NCI-H1048 (cell line): ENCODE measurements around the gene PNKP.

Experiments
- DNase-seq: peaks from one replicate; lab custom pipeline; 2025; lab: John Stamatoyannopoulos, UW

The PNKP gene

DNA sequence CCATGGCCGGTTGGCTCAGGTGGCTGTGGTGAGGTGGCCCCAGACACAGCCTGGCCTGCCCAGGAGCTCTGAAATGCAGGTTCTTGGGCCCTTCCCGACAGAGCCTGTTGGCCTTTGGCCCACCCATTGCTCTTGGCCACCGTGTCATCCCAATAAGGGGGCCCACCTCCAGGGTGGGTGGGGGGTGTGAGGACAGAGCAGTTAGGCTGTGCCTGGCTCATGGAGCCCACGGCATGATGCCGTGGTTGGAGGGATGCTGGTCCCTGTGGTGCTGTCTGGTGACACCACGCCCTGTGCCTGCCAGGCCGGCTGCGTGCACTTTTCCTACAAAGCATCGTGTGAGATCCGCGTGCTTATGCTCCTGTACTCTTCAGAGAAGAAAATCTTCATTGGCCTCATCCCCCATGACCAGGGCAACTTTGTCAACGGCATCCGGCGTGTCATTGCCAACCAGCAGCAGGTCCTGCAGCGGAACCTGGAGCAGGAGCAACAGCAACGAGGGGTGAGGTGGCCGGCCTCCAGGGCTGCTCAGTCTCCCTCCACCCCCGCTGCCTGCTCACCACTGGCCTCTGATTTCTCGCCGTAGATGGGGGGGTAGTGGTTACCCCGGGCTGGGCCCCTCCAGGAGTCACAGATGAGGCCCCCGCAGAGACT lies 7.6 kb downstream of the PNKP start:
- no peak for DNase-seq

DNA sequence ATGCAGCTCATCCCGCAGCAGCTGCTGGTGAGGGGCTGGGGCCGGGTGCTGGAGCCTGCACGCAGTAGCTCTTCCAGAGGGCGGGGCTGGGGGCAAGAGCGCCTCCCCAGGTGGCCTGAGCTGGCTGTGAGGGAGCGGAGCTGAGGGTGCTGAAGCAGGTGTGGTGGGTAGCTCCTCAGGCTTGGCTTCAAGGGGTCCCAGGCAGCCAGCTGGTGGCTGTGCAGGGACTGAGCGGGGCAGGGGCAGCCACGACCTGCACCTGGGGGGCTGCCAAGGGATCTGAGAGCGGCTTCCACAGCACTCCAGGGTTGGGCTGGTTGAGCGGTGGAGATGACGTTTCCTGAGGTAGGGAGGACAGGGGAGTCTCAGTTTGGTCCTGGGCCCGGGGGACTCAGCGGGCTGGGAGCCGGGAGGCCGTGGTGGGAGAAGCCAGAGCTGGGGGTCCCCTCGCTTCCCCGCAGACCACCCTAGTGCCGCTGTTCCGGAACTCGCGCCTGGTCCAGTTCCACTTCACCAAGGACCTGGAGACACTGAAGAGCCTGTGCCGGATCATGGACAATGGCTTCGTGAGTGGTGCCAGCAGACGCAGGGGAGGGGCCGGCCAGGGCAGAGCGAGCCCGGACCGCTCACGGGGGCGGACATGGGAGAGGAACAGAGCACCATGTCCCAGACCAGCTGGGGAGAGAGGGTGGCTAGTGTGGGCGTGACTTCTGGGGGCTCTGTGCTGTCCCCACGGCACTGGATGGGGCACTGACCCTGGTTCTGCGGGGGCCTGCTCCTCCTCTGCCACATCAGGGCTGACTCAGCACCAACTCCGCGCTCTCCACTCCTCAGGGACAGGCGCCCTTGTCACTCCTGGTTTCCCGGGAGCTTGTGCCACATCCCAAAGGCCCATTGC lies 9.0 kb downstream of the PNKP start:
- no peak for DNase-seq

DNA sequence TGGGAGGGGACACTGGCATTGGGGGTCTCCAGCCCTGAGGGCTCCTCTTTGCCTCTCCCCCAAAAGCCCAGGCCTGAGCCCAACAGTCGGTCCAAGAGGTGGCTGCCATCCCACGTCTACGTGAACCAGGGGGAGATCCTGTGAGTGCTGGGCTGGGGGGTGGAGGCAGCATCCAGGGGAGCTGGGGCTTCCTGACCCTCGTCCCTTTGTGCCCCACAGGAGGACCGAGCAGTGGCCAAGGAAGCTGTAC lies 9.6 kb downstream of the PNKP start:
- no peak for DNase-seq

DNA sequence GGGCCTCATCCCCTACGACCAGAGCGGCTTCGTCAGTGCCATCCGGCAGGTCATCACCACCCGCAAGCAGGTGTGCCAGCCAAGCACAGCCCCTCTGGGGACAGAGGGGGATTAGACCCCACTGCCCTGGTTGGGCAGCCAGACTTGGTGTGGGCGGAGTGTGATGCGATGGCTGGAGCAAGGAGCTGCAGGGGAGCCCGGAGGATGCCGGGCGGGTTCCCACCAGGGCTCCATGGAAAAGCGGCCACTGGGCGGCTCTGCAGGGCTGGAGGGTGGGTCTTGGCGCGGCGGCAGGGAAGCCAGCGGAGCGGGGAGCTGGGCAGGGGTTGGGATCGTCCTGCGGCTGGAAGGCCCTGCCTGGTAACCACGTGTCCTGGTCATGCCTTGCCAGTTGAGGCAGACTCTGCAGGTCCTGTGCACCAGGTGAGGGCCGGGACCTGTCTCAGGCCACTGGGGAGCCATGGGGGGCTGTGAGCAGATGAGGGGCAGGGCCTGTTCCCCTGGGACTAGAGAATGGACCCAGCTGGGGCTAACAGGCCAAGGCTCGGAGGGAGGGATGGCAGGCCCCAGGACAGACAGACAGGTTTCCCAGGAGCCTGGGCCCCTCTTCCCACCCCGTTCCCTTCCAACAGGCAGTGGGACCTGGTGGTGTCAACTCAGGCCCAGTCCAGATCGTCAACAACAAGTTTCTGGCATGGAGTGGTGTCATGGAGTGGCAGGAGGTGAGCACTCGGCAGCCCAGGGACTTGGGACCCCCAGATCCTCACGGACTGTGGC lies 10.1 kb downstream of the PNKP start:
- DNase-seq: no peak

DNA sequence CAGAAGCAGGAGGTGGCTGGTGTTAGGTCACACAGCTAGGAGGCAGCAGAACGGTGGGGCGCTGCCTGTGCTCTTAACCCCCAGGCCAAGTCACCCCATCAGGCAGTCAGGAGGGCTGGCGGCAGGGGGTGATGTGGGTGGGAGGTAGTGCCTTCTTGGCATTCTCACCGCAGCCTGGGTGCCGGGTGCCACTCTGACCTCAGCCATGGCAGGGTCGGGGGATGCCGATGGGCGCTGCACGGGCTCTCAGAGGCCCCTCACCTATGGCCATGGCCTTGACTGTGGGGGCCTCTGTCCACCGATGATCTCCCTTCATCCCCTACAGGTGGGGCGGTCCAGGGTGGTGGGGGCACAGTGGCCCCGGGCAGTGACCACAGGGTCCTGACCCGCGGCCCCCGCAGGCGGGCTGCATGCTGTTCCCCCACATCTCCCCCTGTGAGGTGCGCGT lies 10.8 kb downstream of the PNKP start:
- no peak for DNase-seq

DNA sequence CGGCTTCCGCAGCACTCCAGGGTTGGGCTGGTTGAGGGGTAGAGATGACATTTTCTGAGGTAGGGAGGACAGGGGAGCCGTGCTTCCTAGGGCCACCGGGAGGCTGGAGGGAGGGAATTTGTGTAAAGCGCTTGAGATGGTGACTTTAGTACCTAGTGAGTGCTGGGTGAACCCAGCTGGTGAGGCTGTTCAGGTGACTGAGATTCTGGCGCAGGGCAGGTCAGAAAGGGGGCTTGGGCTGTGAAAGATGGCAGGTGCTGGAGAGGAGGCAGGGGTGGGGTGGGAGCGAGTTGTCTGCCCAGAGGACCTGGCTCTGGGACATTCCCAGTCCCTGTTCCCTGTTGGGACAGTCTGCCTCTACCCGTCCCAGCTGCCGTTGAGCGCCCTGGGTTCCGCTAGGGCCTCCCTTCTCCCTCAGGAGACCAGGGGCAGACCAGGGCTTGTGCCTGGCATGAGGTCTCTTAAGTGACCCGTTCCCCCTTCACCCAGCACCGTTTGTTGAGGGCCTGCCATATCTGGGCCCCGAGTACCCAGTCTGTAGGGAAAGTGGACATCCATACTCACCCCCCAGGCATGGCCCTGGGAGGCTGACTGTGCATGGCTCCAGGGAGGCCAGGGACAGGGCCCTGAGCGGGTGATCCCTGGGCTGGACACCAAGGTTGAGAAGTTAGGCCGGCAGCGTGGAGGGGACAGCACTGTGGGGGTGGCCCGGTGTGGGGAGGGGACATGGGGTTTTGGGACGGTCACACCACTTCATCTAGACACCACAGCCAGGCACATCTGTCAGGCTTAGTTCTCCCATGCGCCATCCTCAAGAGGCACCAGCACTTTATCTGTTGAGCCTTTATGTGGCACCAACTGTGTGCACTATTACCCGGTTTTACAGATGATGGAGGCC lies 11.5 kb downstream of the PNKP start:
- no peak for DNase-seq

DNA sequence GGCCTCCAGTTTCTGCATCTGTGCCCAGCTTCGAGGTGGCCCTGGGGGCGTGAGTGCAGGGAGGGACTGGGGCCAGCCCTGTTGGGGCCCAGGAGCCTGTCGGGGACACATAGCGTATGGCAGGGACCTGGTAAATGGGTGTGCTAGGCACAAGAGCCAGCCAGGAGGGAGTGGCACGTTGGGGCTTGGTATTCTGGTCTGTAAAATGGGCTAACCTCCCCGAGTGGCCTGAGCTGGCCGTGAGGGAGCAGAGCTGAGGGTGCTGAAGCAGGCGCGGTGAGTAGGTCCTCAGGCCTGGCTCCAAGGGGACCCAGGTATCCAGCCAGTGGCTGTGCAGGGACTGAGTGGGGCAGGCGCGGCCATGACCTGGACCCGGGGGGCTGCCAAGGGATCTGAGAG lies 12.1 kb downstream of the PNKP start:
- no peak for DNase-seq

DNA sequence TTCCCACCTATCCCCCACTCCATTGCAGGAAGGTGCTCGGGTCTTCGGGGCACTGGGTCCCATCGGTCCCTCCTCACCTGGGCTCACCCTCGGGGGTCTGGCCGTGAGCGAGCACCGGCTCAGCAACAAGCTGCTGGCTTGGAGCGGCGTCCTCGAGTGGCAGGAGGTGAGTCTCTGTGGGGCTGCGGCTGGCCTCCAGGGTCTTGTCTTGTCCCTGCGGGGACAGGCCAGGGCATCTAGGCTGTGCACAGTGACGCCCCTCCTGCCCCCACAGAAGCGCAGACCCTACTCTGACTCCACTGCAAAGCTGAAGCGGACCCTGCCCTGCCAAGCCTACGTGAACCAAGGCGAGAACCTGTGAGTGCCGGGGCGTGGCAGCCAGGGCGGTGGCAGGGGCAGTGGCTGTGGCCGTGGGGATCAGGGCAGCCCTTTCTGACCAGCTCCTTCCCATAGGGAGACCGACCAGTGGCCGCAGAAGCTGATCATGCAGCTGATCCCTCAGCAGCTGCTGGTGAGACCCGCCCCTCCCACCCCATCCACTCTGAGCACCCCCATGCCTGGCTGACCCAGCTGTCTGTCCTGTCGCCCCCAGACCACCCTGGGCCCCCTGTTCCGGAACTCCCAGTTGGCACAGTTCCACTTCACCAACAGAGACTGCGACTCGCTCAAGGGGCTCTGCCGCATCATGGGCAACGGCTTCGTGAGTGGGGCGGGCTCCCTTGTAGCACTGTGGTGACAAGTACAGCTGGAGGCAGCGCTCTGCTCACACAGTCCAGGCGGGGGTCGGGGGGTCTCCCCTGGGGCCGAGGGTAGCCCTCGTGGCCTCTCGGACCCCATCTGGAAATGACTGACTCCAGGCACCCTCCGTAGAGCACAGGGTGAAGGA lies 12.8 kb downstream of the PNKP start:
- no peak for DNase-seq

DNA sequence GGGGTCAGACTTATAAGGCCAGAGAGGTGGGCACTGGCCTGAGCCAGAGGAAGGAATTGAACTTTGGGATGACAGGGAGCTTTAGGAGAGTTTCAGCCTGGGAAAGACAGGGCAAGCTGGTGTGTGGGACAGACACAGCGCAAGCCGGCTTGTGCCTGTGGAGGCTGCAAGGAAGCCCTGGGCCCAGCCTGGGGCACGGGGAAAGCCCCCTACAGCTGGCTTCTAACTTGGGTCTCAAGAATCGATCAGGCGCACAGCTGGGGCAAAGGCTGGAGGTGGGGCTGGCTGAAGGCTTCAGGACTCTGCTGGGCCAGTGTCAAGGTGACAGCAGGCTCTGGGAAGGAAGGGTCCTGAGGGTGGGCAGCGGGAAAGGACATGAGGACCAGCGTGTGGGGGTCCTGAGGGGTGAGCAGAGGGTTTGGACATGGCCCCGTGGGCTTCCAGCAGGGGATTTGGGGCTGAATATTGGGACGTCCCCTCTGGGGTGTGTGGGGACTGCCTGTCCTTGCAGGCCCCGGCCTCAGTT lies 13.5 kb downstream of the PNKP start:
- no peak for DNase-seq

DNA sequence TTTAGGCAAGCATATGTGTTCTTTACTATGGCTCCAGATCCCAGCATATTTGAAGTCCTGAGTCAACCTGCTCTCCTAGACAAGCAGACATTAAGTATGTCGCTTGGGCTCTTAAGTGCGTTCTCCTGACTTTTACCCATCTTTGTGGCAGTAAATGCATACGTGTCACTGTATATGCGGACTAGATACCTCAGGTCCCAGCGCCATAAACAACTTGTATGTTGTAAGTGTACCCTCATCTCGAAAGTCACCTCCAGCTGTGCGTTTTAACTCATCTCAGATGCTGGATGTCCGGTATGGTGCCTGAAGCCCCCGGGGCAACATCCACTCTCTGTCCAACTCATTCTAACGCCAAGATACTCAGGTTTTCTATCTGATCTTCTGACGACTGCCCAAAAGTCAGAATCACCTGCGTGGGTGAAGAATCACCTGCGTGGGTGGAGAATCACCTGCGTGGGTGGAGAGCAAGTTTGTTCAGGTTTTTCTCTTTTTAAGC lies 14.7 kb downstream of the PNKP start:
- DNase-seq: no peak

DNA sequence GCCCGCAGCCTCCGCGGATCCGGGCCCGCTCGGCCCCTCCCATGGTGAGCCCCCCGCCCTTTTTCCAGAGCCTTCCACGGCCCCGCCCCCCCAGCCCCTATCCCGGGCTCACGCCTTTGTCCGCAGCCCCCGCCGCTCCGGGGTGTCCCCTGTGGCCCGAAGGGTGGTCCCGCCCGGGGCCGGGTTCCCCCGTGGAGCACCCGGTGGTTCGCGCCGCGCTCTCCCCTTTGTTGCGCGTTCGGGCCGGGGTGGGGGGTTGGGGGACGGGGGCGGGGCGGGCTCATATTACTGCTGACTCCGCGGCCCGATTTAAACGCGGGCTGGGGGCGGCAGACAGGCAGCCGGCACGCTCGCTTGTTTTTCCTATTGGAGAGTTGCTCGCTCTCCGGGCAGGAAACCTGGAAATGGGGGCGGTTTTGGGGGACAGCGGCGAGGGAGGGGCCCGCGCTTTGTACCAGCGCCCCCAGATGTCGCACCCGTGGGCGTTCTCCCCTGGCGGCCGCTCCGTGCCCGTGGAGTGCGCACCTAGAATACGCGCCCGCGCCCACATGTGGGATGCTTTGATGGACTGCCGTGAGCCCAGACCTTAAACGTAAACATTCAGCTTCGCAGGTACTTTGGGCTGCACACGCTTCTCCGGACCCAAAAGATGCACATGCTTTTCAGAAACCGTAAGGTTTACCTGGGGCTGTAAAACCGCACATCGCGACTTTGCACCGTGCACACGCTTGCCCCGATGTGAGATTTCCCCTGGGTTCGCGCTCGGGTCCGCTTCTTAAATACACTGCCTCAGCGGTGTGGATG lies 15.7 kb downstream of the PNKP start:
- DNase-seq: peak; percentile 59

DNA sequence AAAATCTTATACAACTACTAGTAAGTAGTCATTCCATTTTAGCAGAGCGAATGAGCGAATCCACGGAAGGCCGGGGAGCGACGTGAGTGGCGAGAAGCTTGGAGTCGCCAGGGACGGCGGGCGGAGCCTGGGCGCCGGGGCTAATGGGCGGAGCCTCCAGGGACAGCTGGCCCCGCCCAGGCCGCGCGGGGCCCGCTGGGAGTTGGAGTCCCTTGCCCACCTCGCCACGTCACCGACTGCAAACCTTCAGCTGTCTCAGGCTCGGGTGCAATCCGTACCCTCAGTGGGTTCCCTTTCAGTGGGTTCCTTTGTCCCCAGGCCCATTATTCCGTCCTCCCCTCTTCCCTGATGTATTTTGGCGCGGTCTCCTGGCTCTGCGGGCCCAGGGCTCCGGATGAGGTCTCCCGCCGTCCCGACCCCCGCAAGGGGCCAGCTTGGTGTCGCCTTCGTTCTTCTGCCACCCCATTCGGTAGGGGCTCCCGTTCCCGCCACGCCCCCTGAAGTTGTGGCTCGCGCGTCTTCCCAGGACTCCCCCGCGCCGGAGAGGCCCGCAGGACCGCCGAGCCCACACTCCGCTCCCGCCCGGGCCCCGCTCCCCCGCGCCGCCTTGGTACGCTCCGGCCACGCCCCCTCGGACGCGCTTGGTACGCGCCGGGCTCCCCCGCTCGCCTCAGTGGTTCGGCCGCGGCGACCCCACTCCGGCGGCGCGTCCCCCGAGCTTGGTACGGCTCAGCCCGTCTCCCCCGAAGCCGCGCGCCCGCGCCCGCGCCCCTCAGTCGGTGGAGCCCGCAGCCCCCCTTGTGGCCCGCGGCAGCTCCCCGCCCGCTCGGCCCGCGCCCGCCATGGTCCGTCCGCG lies 16.7 kb downstream of the PNKP start, which contains the start of gene PTOV1:
Gene PTOV1, plus strand, starts transcription at position 673 of the 856 bp plus-strand sequence.
- DNase-seq: peak; percentile 81

DNA sequence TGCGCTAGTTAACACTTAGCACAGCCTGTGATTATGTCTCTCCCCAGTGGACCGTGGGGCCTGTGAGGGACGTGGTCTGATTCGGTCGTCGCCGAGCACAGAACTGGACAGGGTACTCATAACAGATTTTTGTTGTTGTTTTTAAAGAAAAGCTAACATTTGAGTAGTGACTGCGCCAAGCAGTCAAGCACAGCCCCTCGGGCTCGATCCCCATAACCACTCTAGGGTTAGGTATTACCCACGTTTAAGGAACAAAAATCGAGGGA lies 17.2 kb downstream of the PNKP start:
- no peak for DNase-seq

DNA sequence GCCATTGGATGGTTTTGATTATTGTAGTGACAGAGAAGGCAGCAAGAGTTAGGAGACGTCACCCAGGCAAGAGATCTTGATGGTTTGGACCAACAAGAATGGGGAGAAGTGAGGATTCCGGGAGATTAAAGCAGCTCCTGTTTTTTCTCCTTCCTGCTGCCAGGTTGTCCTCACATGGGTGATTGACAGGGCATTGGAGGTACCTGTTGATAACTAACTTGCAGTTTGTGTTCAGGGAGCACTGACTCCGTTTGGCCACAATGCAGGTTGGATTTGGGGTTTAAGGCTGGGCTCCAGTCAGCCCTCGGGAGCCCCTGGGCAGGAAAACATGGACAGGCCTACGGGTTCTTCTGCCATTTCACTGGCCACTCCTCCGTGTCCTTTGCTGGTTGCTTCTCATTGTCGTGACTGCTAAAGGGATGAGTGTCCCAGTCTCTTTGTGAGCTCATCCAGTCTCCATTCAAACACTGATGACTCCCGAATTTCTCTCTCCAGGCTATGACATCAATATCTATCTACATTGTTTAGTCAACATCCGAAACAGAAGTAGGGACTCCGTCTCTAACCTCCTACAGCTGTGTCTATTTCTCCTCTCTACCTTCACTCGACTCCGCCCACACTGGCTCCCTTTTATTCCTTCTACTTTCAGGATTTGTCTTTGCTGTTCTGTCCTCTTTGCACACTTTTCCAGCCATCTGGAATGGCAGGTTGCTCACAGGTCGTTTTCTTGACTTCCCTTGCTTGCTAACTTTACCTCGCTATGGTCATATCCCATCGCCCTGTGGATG lies 17.7 kb downstream of the PNKP start:
- DNase-seq: no peak

DNA sequence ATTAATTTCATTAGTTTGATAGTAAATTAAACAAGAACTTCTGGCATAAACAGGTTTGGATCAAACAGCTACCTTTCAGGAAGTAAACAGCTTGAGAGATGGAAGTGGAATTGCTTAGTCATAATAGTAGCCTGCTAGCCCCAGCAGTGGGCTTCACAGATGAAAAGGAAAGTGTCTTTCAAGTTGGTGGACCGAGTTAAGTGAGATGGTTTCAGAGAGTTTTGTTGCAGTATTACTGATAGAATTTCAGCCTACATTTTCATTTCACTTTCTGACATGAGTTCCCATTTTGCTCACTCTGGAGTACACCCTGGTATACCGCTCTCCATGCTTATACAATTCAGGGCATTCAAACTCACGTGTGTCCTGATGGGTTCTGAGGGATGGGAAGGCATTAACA lies 18.4 kb downstream of the PNKP start:
- DNase-seq: no peak

DNA sequence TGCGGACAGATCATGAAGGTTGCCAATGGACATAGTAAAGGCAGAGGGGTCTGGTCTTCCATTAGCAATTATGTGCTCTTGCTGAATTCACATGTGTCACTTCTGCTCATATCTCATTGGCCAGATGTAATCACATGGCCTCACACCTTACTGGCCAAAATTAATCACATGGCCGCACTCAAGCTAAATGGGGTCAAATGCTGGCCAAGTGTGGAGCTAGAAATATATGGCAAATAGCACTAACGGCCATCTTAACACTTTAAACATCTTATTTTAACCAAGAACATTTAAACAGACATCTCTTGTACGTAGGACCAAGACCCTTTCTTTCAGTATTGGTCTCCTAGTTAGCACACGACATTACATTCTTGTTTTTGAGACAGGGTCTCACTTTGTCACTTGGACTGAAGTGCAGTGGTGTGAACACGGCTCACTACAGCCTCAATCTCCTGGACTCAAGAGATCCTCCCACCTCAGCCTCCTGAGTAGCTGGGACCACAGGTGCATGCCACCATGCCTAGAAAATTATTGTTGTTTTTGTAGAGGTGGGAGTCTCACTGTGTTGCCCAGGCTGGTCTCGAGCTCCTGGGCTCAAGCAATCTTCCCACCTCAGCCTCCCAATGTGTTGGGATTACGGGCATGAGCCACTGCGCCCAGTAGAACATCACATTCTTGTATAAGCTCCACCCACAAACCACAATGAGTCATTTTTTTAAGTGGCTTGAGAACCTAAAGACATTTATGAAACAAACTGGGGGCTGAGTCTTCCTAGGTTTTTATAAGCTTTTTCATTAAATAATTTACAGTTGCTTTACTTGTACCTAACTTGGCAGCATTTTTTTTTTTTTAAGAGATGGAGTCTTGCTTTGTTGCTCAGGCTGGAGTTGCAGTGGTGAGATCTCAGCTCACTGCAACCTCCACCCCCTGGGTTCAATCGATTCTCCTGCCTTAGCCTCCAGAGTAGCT lies 19.4 kb downstream of the PNKP start:
- no peak for DNase-seq

DNA sequence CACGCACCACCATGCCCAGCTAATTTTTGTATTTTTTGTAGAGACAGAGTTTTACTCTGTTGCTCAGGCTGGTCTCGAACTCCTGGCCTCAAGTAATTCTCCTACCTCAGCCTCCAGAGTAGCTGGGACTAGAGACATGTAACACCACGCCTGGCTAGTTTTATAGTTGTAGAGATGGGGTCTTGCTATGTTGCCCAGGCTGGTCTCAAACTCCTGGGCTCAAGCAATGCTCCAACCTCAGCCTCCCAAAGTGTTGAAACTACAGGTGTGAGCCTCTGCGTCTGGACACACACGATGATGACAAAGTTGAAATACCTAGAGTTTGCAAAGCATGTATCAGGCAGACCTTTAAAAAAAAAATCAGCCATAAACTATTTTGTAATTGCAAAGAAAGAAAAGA lies 21.0 kb downstream of the PNKP start:
- no peak for DNase-seq
